ENCODE measurements around the gene CSF2RB.

CSF2RB gene

DNA sequence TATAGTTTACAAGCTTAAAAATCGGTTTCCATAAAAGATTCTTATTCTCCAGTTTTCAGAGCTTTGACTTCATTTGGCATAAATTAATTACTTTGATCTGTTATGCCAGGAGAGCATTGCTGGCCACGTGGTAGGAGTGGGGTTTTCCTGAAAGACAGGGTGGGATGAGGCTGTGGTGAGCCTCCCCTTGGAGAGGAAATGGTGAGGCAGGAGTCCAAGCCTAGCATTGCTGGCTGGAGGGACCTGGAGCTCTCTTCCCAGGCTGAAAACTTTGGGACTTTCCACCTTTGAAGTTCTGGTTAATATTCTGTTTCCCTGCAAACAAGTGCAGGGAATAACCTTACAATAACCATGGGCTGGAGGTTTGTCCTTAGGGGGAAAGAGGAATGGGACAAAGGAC, 21.1 kb upstream of the CSF2RB start:
- DNase-seq: no peak

DNA sequence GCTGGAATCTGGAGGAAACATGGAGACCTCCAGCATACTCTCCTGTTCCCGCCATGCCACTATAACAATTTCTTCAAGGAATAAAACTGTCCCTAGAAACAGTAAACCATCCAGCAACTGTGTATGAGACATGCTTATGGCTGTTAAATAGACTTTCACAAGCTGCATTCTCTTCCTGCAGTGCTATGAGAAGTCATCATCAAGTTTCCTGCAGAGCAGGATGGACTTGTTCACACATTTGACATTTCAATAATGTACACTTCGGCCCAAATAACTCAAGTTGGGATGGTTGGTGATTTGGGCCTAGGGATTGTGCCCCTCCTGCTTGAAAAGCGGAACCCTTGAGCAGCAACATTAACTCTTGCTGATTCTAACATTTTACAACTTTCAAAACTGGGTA, 20.2 kb upstream of the CSF2RB start:
- DNase-seq: no peak

DNA sequence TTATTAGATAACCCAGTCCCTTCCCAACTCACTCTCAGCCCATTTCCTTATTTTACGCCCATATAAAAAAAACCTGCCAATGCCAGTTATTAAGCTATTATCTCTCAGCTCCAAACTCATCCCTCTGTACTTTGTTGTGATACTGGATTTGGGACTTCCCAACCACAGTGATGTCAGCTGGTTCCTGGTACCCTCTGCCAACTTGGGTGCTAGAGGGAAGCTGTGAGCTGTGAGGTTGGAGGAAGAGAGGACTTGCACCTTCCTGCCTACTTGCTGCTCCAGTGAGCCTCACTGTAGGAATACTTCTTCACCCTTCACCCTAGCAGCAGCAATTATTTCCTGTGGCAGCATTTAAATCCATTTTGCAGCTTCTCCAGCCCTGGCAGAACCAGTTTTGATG, 19.2 kb upstream of the CSF2RB start:
- DNase-seq: no peak

DNA sequence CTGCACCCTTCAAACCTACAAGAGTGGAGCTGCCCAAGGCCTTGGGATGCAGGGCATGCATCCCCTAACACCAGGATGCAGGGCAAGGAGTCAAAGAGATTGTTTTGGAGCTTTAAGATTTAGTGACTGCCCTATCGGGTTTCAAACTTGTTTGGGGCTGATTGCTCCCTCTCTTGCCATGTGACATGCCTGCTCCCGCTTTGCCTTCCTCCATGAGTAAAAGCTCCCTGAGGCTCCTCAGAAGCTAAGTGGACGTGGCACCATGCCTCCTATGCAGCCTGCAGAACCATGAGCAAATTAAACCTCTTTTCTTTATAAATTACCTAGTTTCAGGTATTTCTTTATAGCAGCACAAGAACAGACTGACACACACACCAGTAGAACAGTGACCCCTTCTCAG, 15.8 kb upstream of the CSF2RB start:
- no peak for DNase-seq

DNA sequence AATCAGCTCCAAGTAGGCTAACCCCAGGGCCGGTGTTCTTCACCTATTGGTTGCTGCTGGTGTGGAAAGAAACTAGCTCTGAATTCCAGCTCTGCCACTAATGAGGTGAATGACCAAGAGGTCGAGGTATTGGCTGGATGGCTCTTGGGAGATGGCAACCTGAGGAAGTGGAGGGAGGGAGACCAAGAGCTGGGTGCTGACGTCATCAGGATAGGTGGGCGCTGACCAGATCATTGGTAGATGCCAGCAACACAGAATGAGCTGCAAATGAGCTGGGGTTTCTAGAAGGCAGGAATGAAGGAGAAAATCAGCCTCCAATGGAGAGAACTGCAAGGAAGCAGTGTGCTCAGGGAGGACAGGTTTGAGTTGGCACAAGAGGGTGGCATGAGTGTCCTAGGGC, 14.7 kb upstream of the CSF2RB start:
- DNase-seq: no peak

DNA sequence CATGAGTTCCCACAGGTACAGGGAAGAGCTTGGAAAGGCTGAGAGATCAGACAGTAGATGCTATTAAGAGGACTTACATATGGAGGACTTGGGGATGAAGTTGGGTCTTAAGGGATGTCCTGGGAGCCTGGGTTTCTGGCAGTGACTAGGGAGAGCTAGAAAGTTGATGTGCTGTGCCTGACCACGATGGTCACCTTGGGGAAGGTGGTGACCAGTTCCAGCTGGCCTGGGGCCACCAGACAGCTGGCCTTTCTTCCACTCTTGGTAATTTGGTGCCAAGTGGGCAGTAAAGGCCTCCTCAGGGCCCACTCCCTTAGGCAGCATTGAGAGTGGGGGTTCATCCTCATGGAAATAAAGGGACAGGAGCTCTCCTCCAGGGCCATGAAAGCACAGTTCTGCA, 13.9 kb upstream of the CSF2RB start:
- DNase-seq: no peak

DNA sequence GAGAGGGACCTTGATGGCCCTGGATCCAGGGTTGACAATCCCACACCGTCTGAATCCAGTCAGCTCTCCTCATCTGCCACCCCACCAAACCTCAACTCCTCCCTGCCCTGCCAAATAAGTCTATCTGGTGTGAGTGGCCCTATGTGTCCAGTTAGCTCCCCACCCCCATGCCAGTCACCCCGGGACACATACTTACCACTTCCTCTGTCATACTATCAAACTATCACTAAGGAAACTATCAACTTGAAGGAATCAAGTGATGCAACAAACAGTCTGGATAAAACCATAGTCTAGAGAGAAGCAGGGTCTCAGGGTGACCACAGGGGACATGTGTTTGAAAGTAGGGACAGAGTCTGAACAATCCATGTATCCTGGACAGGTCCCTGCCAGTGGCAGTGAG, 13.2 kb upstream of the CSF2RB start:
- no peak for DNase-seq

DNA sequence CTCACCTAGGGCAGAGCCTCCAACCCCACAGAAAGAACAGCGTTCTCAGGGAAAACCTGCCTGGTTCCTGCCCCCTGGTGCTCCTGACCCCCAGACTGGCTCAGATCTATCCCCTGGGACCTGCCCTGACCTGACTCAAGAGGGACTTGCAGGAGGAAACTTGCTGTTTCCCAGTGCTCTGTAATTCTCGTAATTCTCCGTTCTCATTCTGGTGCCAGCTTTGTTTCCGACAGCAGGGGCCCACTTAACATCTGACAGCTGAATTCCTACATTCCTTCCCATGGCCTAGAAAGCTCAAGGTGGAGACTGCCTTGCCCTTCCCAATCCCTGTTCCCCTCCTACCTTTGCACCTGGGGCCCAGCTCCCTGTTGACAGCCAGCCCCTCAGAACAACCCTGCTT, 12.5 kb upstream of the CSF2RB start:
- no peak for DNase-seq

DNA sequence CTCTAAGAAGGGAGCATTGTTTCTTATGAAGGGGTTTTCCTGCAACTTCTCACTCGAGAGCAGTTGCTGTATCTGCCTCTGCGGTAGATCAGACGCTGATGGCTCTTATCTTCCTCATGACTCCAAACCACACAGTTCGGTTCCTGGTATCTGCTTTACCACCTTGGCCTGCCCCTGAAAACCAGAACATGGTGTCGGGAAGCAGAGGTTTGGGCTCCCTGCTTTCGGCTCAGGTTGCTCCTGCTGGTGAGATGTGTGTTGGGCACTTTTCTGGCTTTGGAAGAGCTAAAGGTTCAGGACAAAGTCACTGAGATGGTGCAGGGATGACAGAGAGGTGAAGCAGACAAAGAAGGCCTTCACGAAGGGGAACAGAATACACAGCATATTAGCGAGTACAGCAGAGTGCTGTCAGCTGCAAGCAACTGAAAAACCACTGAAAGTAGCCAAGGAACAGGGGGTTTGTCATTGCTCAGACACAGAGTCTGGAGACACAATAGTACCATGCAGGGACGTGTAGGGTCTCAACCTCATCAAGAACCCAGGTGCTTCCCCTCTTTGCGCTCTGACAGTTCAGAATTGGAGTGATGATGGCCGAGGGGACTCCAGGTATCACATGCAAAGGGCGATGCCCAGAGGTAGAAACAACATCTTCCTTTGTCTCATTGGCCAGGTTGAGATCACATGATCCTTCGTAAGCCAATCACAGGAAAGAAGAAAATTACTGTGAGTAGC, 11.9 kb upstream of the CSF2RB start:
- peak; percentile 20 for DNase-seq

DNA sequence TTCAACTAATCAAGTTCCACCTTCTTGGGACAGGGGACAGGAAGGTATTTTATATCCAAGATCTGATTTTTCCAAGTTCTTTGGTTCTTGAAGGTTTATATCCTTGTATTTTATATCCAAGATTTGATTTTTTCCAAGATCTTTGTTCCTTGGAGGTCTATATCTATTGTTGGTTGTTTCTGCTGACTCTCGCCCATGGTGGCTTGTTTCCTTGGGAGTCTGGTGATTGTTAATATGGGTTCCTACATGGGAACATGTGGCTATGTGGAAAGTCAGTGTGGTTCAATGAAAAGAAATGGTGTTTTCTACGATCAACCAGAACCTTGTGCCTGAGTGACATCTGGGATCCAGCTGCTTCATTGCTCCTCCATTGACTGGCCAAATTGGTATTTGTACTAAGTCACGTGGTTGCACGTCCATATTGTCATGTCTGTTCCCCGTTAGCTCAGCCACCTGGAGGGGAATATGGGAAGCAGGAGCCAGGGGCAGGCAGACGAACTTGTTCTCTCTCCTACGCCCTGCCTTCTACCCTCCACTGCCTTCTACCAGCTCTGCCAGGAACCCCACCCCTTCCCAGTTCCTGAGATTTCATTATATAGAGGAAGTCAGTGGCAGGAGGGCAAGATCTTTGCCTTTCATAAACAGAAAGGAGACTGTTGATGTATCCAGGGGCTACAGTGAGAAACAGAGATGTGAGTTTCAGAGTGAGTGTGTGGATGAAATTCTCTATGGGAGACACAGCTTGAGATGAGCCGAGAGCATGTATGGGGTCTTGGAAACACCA, 11.1 kb upstream of the CSF2RB start:
- DNase-seq: no peak

DNA sequence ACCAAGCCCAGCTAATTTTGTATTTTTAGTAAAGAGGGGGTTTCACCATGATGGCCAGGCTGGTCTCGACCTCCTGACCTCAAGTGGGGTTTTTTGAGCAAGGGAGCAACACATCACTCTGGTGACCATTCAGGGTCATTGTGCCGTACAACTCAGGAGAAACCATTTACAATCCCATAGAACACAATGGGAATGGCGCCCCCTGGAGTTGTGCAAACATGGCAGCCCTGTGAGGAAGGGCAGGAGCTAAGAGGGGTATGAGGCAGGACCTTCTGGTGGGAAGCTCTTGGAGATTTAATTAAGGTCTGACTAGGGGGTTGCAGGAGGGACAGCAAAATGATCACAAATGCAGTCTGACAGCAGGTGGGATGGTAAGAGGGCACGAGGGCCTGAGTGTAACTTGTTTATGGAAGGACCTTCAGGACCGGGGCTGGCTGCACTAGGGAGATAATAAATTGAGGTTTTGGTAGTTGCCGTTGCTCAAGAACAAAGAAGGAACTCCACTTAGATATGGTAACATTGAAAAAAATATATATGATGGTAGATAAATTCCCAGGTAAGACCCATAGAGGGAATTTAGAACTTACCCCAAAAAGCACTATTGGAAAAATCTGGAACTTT, 9.1 kb upstream of the CSF2RB start:
- no peak for DNase-seq

DNA sequence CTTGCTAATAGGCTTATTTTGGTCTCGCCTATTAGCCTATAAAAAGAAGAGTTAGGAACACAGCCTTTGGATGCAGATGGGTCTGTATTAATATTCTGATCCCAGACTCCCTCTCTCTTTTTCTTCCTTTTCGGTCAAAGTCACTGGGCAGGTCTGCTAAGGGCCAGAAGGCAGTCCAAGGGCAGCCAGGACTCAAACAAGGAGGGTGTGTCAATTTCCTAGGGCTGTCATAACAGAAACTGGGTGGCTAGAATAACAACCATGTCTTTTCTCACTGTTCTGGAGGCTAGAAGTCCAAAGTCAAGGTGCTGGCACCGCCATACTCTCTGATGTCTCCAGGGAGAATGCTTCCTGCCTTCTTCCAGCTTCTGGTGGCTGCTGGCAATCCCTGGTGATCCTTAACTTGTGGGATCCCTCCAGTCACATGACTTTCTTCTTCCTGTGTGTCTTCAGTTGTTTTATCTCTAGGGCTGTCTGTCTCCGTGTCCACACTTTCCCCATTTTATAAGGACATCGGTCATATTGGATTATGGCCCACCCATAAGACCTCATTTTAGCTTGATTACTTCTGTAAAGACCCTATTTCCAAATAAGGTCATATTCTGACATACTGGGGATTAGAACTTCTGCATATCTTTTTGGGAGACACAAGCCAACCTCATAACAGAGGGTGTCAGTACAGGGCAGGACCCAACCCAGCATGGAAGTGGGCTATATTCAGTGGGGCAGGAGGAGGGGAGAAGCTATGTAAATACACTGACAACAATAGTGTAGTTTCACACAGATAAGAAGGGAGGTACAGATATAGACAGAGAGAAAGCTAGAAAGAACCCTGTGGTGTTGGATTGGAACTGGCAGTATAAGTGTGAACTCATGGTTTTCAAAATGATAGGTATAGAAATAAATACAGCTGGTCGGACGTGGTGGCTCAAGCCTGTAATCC, 5.9 kb upstream of the CSF2RB start:
- DNase-seq: no peak

DNA sequence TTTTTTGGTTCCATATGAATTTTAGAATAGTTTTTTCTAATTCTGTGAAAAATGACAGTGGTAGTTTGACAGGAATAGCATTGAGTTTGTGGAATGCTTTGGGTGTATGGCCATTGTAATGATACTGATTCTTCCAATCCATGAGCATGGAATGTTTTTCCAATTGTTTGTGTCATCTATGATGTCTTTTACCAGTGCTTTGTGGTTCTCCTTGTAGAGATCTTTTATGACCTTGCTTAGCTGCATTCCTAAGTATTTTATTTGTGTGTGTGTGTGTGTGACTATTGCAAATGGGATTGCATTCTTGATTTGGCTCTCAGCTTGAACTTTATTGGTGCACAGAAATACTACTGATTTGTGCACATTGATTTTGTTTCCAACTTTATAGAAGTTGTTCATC, 3.0 kb upstream of the CSF2RB start:
- DNase-seq: no peak

DNA sequence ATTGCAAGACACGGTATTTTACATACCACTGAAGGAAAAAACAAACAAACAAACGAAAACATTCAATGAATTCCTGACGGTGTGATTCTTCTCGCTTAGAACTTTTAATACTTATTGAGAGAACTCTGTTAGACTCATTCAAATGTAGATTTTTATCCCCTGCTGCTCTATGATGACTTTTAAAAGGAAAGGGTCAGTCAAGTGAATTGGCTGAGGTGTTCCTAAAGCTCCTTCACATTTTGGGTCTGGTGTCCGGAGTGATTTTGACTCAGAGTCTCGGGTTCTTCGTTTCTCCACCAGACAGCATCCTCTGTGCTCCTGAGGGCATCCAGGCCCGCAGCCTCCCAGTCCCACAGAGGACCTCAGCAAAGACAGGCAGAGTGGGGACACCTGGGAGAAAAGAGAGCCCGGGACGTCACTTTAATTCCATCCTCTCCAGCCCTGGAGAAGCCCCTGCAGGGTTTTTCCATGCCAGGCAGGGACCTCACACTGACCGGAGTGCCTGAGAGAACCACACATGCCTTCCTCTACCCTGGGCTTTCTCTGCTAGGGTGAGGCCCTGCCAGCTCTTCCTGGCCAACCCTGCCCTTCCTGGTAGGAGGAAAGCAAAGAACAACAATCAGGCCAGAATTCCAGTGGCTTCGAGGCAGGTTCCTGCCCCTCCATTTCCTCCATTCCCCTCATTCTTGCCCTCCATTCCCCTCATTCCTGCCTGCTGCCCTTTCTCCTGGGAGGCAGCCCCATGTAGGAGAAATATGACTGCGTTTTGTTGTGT, 1.4 kb upstream of the CSF2RB start:
- DNase-seq: no peak

DNA sequence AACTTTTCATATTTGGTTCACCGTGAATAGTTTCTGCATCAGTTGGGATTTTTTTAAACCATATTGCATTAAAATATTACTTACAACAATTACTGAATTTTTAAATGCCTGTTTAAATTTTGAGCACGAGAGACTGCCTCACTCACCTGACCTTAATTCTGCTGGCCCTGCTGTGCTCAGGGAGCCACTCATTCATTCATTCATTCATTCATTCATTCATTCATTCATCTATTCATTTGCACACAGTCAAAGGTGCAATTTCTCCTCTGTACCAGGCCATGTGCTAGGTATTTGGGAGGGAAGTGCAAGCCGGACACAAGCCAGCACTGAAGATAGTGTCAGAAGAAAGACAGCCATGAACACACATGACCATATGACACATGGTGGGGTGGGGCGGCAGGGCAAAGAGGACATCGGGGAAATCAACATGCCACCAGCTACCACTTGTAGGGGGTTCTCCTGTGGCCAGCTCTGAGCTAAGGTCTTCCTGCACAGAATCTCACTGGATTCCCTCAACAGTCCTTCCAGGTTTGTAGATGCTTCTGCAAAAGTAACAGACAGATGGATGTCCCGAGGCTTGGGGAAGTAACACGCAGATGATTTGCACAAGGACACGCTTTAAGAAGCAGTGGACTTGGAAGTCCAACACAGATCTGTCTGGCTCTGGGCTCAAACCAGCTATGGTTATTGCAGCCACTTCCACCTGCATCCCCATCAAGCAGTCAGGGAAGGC, 568 bp upstream of the CSF2RB start:
- DNase-seq: no peak

DNA sequence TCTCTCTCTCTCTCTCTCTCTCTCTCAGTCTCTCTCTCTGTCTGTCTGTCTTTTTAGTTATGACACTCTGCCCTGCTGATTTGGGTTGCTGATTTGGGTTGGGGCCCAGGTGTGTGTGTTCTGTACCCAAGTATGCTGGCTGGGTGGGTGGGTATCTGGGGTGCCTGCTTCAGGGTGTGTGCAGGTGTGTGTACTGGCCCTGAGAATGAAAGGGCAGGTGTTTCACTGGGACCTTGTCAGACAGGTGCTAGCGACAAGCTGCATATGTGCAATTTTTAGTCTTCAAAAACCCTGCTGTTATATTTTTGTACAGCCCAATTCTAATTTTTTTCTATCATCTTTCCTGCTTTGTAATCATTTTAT, 943 bp downstream of the CSF2RB start:
- DNase-seq: no peak

DNA sequence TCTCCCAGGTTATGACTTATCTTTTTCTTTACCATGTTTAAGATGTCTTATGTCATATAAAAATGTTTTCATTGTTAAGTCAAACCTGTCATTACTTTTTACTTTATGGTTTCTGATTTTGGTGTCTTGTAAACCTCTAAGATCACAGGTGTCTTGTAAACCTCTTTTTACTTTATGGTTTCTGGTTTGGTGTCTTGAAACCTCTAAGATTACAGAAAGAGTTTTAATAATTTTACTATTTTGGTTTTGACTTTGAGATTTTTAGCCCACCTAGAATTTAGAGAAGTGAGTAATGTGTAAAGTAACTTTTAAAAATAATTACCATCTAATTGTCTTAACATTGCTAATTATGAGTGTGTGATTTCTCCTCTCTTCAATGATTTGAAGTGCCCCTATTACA, 2.6 kb downstream of the CSF2RB start:
- DNase-seq: no peak

DNA sequence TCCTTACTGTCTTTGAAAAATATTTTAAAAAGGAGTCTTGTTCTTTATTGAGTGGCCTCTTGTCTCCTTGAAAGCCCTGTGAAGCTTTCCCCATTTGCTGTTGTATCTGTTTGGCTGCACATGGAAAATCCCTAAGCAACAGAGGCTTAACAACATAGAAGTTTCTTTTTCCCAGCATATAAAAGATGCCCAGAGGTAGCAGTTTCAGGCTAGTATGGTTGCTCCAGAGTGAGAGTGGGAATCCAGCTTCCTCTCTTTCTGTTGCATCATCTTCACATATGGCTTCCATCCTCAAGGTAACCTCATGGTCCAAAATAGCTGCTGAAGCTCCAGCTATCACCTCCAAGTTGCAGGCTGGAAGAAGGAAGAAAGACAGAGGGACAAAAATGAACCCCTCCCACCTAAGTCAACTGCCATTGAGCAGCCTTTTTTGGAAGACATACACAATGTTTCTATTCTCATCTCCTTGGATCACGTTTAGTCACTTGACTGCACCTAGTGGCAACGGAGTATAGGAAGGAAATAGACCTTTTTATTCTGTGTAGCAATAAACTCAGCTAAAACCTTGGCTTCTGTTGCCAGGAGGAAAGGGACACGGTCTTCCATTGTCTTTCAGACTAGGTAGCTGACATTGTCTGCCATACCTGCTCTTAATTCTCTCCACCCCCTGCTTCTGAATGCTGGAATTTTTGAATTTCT, 5.3 kb downstream of the CSF2RB start:
- no peak for DNase-seq

DNA sequence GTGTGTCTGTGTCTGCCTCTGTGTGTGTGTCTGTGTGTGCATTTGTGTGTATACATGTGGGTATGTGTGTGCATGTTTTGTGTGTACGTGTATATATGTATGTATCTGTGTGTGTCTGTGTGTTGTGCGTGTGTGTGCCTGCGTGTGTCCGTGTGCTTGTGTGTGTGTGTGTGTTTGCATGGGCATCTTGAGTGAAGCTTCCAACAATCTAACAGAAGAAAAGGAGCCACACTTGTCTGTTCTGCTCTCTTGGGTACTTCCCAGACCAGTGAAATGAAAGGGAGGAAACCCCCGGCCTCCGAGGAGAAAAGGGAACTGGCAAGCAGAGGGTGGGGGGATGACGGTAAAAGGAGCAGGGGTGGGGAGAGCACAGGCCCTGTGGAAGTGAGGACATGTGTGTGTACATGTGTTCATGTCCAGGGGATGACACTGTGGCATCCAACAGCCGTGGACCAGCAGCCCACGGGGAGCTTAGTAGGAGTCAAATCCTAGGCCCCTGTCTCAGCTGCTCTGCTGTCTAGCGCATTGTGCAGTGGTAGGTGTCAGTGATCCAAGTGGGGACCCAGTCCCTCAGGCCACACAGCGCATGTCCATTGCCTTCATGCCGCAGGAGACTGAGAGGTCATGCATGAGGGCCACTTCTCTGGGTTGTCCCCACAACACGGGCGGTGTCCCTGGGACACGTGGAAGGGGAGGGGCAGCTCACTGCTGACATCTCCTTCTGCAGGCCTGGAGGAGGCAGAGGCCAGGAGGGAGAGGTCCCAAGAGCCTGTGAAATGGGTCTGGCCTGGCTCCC, 8.1 kb downstream of the CSF2RB start:
- peak; percentile 32 for DNase-seq

DNA sequence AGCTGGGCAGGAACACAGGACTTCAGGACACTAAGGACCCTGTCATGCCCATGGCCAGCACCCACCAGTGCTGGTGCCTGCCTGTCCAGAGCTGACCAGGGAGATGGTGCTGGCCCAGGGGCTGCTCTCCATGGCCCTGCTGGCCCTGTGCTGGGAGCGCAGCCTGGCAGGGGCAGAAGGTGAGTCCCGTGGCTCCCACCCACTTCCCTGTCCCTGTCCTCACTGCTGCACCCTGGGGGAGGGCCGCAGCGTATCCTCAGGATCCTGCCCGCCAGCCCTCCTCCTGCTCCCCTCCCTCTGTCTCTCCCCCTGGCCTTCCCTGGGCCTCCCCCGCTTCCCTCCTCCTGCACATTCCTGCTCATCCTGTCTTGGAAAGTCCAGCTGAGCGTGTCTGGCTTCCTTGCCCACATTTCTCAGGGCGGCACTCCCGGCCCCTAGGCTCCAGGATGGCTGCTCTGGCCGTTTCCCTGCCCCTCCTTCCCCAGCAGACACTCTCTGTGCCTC, 8.7 kb downstream of the CSF2RB start:
- no peak for DNase-seq
